Left ventricle myocardium inferior (tissue), 1 donor: ENCODE data around the gene EPHA7. TPM values are rescaled to one million over a fixed set of nuclear protein-coding genes. Genes with fewer than 3 reads are reported as not detected.

Experiments
- DNase-seq: peaks from one replicate; pipeline ENCODE4 v3.0.0-alpha.2; 2020
- H3K27ac ChIP-seq: fragments of 200-600 bp; replicated peaks from 2 replicates; pipeline ENCODE4 v1.8.0; 2021
- H3K27me3 ChIP-seq: fragments of 200-600 bp; 2 replicates; pipeline ENCODE4 v1.8.0; 2021; ENCODE audit warnings: low read depth
- H3K36me3 ChIP-seq: fragments of 200-600 bp; 2 replicates; pipeline ENCODE4 v1.8.0; 2021
- H3K4me1 ChIP-seq: fragments of 200-600 bp; 2 replicates; pipeline ENCODE4 v1.8.0; 2021
- H3K4me3 ChIP-seq: fragments of 200-600 bp; 2 replicates; pipeline ENCODE4 v1.8.0; 2021; ENCODE audit warnings: mild to moderate bottlenecking, moderate library complexity
- H3K9me3 ChIP-seq: fragments of 200-600 bp; replicated peaks from 2 replicates; pipeline ENCODE4 v1.8.0; 2021
- intact Hi-C: fragments of 100-400 bp; cut with micrococcal nuclease; formaldehyde crosslinking; loops from one replicate; pipeline ENCODE4 v1.11.0; 2022
- total RNA-seq: library from RNA; stranded (reverse); fragmentation: NEBNext Ultra II Directional; extraction: Animal tissue kit (Norgen Biotek cat#: 25700); gene quantifications from one replicate; pipeline ENCODE4 v1.2.1, GENCODE V29; 2021
- TF ChIP-seq, protein P1 (sequence below): fragments of 200-600 bp; IDR thresholded peaks from 2 replicates; pipeline ENCODE4 v1.8.0; 2021; ENCODE audit warnings: antibody characterized with exemption, mild to moderate bottlenecking, borderline replicate concordance
- donor health status: DM: no; HTN: yes; CAD: no; lungs with severe emphysema.

Gene EPHA7
- total RNA-seq, 1 donor from 2014 or later: 12.5 TPM

DNA sequence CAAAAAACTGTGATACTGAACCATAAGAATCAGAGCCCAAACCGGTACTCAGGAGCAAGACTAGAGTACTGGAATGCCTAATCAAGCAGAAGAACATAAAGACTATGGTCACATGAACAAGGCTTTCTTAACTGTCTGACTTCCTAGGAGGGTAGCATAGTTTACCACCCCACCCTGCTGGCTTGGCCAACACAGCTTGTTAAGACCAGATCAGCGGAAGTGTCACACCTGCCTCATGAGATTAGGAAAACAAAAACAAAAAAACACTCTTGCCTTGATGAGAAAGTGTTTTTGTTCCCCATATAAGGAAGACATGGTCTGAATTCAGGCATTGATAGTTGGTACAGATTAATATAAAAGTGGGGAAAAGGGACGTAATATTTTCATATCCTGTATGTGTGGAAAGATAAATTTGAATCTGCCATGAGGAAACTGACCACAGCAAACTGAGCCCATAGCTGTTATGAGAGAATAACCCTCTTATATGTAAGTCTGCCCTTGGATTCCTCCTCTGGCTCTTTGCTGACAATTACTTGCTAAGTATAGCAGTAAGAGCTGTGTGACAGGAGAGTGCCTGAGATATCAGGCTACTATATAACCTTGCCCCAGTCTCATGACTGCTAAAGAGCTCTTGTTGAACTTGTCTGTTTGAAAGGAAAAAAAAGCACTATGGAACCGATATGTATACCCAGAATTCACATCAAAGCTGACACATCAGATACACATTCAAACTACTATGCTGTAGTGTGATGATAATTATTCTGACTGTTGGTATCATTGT, 197.1 kb downstream of the EPHA7 start:
- Histone ChIP-seq H3K4me3 (no peak overlapping the region), H3K4me1 (peaks cover 6% of the 10 kb centered on the region), H3K27me3 (no peaks in the 10 kb centered on the region), H3K27ac (peak overlapping the region; percentile 82), H3K9me3 (peaks cover 11% of the 10 kb centered on the region), H3K36me3 (no peaks in the 10 kb centered on the region)
- intact Hi-C loops: no loop called here
- no peak for DNase-seq
- TF ChIP-seq, protein P1, sequence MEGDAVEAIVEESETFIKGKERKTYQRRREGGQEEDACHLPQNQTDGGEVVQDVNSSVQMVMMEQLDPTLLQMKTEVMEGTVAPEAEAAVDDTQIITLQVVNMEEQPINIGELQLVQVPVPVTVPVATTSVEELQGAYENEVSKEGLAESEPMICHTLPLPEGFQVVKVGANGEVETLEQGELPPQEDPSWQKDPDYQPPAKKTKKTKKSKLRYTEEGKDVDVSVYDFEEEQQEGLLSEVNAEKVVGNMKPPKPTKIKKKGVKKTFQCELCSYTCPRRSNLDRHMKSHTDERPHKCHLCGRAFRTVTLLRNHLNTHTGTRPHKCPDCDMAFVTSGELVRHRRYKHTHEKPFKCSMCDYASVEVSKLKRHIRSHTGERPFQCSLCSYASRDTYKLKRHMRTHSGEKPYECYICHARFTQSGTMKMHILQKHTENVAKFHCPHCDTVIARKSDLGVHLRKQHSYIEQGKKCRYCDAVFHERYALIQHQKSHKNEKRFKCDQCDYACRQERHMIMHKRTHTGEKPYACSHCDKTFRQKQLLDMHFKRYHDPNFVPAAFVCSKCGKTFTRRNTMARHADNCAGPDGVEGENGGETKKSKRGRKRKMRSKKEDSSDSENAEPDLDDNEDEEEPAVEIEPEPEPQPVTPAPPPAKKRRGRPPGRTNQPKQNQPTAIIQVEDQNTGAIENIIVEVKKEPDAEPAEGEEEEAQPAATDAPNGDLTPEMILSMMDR: no peak

GRCh38 chr6:93219447-93219846, 199.9 kb downstream of the EPHA7 start:
- Histone ChIP-seq H3K4me3 (no peak overlapping the region), H3K27ac (no peak overlapping the region), H3K4me1 (peaks cover 6% of the 10 kb centered on the region), H3K27me3 (no peaks in the 10 kb centered on the region), H3K36me3 (no peaks in the 10 kb centered on the region), H3K9me3 (peaks cover 18% of the 10 kb centered on the region)
- DNase-seq: no peak
- TF ChIP-seq, protein P1: no peak
- intact Hi-C loops: no loop called here

DNA sequence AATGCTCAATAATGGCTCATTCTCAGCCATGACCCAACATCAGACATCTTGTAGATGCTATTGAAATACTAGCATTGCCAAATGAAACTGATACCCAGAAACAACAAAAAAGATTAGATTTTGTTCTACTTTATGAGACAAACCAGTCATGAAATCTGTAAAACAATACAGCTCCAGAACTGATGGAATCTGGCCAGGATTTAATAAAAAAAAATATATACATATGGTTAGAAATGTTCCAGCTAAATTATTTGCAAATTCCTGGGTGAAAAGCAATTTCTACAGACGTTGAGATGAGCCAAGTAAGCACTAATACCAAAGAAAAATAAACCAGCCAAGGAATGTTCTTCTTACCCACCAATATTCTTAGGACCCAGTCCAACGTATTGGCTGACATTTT, 201.3 kb downstream of the EPHA7 start:
- Histone ChIP-seq H3K4me1 (peaks cover 6% of the 10 kb centered on the region), H3K27me3 (no peaks in the 10 kb centered on the region), H3K27ac (no peak overlapping the region), H3K9me3 (peaks cover 18% of the 10 kb centered on the region), H3K36me3 (no peaks in the 10 kb centered on the region), H3K4me3 (no peak overlapping the region)
- intact Hi-C loops: no loop called here
- no peak for DNase-seq
- TF ChIP-seq, protein P1: no peak

DNA sequence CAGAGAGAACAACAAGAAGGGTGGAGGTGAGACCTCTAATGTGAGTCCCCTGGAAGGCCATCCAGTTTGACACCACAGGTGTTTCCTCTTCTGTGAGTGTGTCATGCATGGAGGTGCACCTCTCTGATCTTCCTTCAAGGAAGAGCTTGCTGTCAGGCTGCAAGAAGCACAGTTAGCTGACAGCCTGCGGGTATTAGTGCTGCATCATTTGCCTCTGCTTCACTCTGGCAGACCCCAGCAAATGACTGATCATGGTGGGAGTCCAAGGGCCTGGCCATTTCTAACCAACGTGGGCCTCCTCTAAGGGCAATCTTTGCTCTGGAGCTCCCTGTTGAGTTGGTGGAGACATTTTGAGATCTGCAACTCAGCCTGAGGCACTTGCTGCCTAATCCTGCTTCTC, 206.3 kb downstream of the EPHA7 start:
- Histone ChIP-seq H3K9me3 (peaks cover 18% of the 10 kb centered on the region), H3K4me3 (no peak overlapping the region), H3K4me1 (no peaks in the 10 kb centered on the region), H3K27ac (no peak overlapping the region), H3K27me3 (no peaks in the 10 kb centered on the region), H3K36me3 (no peaks in the 10 kb centered on the region)
- intact Hi-C loops: no loop called here
- TF ChIP-seq, protein P1: no peak
- DNase-seq: no peak

DNA sequence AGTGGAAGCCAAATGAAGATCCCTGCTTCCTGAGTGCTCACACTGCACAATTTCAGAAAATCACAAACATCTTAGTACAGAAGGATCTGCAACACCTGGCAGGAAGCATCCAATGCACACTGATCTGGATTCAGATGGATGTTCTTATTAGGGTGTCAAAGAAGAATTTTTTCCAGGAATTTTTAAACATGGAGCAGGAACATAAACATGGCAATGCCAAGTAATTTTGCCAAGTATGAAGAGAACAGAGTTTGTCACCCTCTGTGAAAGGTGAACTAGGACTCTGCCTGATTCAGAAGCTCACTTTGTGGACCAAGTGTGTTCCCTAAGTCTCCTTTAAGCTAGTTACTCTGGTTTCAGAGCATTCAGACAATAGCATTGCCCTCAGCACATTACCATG, 208.5 kb downstream of the EPHA7 start:
- Histone ChIP-seq H3K27me3 (no peaks in the 10 kb centered on the region), H3K4me1 (no peaks in the 10 kb centered on the region), H3K27ac (no peak overlapping the region), H3K36me3 (no peaks in the 10 kb centered on the region), H3K4me3 (no peak overlapping the region), H3K9me3 (peaks cover 11% of the 10 kb centered on the region)
- TF ChIP-seq, protein P1: no peak
- no peak for DNase-seq
- intact Hi-C loops: no loop called here
